IPS-18a (cell line): ENCODE data around the gene TIMM44.
"Not testable (repeated sequence)": the region's sequence is repeated elsewhere in the genome, so short reads cannot be mapped to it uniquely, and the experiment has no call there.

Source experiments
- H3K27ac ChIP-seq: one replicate; pipeline ENCODE4 v1.5.1; 2013; ENCODE audit warnings: low read length
- H3K27me3 ChIP-seq: one replicate; pipeline ENCODE4 v1.6.1; 2013; ENCODE audit warnings: mild to moderate bottlenecking, low read length; ENCODE audit not compliant: control insufficient read depth, insufficient read depth
- H3K36me3 ChIP-seq: one replicate; pipeline ENCODE4 v1.6.1; 2013; ENCODE audit warnings: low read depth, low read length; ENCODE audit not compliant: control insufficient read depth
- H3K4me1 ChIP-seq: one replicate; pipeline ENCODE4 v1.6.1; 2013; ENCODE audit warnings: low read depth, low read length; ENCODE audit not compliant: control insufficient read depth
- H3K4me3 ChIP-seq: one replicate; pipeline ENCODE4 v1.5.1; 2013; ENCODE audit warnings: low read length
- H3K9ac ChIP-seq: one replicate; pipeline ENCODE4 v1.6.1; 2013; ENCODE audit warnings: mild to moderate bottlenecking, low read length, moderate library complexity
- H3K9me3 ChIP-seq: one replicate; pipeline ENCODE4 v1.6.1; 2013; ENCODE audit warnings: low read depth, low read length; ENCODE audit not compliant: control insufficient read depth

Gene TIMM44

DNA sequence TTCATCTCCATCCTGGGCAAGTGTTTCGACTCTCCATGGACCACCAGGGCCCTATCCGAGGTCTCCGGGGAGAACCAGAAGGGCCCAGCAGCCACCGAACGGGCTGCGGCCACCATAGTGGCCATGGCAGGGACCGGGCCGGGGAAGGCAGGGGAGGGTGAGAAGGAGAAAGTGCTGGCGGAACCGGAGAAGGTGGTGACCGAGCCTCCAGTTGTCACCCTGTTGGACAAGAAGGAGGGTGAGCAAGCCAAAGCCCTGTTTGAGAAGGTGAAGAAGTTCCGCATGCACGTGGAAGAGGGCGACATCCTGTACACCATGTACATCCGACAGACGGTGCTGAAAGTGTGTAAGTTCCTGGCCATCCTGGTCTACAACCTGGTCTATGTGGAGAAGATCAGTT, 44.5 kb downstream of the TIMM44 start:
- H3K36me3 ChIP-seq = no peaks in the 10 kb centered on the region
- peaks cover 8% of the 10 kb centered on the region for H3K4me1 ChIP-seq
- H3K27ac ChIP-seq = no peak overlapping the region
- H3K27me3 ChIP-seq = no peaks in the 10 kb centered on the region
- no peaks in the 10 kb centered on the region for H3K9me3 ChIP-seq
- H3K4me3 ChIP-seq = no peak overlapping the region
- H3K9ac ChIP-seq = no peak overlapping the region

GRCh38 chr19:7897292-7897691, 46.2 kb downstream of the TIMM44 start:
- no peaks in the 10 kb centered on the region for H3K36me3 ChIP-seq
- no peaks in the 10 kb centered on the region for H3K9me3 ChIP-seq
- no peaks in the 10 kb centered on the region for H3K4me1 ChIP-seq
- no peak overlapping the region for H3K4me3 ChIP-seq
- H3K9ac ChIP-seq = no peak overlapping the region
- no peaks in the 10 kb centered on the region for H3K27me3 ChIP-seq
- no peak overlapping the region for H3K27ac ChIP-seq

GRCh38 chr19:7895565-7895964, 47.9 kb downstream of the TIMM44 start:
- no peak overlapping the region for H3K27ac ChIP-seq
- no peak overlapping the region for H3K4me3 ChIP-seq
- H3K27me3 ChIP-seq = no peaks in the 10 kb centered on the region
- no peaks in the 10 kb centered on the region for H3K9me3 ChIP-seq
- no peak overlapping the region for H3K9ac ChIP-seq
- H3K36me3 ChIP-seq = no peaks in the 10 kb centered on the region
- H3K4me1 ChIP-seq = no peaks in the 10 kb centered on the region

DNA sequence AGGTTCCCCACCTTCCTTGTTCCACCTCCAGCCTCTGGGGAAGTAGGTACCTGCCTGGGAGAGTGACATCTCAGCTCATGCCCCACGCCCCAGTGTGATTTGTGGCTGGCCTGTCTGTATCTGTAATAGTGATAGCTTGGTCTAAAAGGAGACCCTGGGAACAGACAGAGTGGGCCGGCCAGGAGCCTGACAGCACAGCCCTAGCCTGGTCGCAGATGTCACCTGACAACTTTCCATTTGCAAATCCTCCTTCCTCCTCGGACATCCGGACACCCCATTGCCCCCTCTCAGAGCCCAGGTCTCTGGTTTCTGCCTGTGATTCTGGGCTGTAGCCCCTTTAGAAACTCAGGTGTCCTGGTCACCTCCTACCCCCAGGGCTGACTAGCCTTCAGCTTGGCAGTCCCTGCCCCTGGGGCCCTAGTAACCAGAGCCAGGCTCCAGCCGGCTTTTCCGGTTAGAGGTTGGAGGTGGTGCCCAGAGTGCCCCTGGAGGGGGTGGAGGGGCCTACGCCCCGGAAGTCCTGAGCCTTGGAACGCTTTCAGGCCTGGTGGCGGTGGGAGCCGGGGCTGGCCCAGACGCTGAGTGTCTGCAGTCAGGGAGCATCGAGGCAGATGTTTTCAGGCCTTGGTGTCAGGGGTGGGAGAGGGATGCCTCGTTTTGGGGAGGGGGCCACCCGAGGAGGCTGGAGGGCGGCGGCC, 48.7 kb downstream of the TIMM44 start:
- H3K4me1 ChIP-seq = no peaks in the 10 kb centered on the region
- H3K27me3 ChIP-seq = no peaks in the 10 kb centered on the region
- H3K4me3 ChIP-seq = no peak overlapping the region
- H3K36me3 ChIP-seq = no peaks in the 10 kb centered on the region
- no peaks in the 10 kb centered on the region for H3K9me3 ChIP-seq
- no peak overlapping the region for H3K27ac ChIP-seq
- H3K9ac ChIP-seq = no peak overlapping the region

DNA sequence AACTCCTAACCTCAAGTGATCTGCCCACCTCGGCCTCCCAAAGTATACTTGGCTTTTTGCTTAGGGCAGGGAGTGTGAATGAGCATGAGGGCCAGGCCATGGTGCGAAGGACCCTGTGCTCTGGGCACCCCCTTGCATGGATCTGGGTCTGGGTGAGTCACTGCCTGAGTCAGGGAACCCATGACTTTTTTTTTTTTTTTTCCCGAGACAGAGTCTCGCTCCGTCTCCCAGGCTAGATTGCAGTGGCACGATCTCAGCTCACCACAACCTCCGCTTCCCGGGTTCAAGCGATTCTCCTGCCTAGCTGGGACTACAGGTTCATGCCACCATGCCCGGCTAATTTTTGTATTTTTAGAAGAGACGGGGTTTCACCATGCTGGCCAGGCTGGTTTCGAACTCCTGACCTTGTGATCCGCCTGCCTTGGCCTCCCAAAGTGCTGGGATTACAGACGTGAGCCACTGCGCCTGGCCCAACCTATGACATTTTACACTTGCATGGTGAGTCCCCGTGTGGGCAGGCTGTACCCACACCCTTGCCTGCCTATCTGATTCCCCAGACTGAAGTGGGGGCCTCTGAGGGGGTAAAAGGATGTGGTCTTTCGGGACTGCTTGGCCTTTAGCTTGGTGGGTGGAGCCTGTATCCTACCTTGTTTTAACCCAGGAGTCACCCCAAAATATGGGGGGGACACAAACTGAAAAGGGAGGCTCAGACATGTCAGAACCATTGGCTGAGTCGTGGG, 49.9 kb downstream of the TIMM44 start:
- H3K4me1 ChIP-seq, H3K9ac ChIP-seq, H3K27me3 ChIP-seq, H3K36me3 ChIP-seq, H3K4me3 ChIP-seq, H3K9me3 ChIP-seq, H3K27ac ChIP-seq: not testable (repeated sequence)

DNA sequence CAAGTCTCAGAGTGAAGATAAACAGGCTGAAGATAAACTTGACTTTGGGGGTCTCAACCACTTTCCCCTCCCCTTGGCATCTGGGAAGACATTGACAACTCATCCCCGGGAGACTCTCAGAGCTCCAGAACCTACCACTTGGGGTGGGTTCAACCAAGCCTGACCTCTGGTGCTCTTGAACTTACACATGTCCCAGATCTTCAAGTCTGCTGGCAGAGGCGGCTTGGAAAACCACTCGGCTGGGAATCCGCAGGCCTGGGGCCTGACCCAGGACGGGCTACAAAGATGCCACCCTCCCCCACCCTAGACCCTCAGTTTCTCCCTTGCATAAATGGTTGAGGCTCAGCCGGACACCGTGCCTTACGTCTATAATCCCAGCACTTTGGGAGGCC, 54.6 kb downstream of the TIMM44 start:
- H3K27me3 ChIP-seq = peaks cover 14% of the 10 kb centered on the region
- H3K9ac ChIP-seq = no peak overlapping the region
- no peak overlapping the region for H3K27ac ChIP-seq
- peak overlapping the region; percentile 56 for H3K4me3 ChIP-seq
- no peaks in the 10 kb centered on the region for H3K36me3 ChIP-seq
- no peaks in the 10 kb centered on the region for H3K9me3 ChIP-seq
- no peaks in the 10 kb centered on the region for H3K4me1 ChIP-seq

DNA sequence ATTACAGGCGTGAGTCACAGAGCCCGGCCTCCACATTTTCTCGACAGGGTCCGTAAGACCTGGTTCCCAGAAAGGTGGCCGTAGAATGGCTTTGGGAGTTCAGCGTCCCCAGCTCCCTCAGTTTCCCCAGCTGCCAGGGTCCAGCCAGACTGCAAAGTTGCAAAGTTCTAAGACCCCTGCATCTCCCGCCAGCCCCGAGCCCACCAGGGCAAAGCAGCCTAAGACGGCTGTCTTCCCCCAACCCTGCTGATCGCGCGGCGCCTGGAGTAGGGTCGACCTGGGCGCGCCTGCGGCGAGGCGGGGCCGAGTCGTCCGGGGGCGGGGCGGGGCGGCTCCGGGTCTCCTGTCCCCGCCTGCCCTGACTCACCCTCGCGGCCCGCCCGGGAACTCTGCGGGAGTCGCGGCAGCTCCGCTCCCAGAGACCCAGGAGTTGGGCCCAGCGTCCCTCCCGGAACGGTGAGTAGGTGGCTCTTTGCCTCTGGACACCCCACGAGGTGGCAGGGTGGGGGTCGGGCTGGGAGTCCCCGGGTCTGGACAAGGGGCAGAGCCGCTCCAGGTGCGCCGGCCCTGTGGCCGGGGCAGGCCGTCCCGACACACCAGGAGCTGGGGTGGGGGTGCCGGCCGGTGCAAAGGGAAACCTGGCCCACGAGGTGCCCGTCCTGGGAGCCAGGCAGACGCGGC, 55.2 kb downstream of the TIMM44 start, which contains the start of gene LRRC8E:
Gene LRRC8E (plus strand): TSS at position 366 of the 681 bp plus-strand sequence. CDS start 7,094 bp downstream, outside the sequence.
- Histone ChIP-seq H3K27me3 (peaks cover 14% of the 10 kb centered on the region), H3K4me1 (no peaks in the 10 kb centered on the region), H3K9me3 (no peaks in the 10 kb centered on the region), H3K27ac (no peak within 1 kb of the TSS), H3K9ac (no peak within 1 kb of the TSS), H3K4me3 (peak within 1 kb of the TSS; percentile 56), H3K36me3 (no peaks in the 10 kb centered on the region)

DNA sequence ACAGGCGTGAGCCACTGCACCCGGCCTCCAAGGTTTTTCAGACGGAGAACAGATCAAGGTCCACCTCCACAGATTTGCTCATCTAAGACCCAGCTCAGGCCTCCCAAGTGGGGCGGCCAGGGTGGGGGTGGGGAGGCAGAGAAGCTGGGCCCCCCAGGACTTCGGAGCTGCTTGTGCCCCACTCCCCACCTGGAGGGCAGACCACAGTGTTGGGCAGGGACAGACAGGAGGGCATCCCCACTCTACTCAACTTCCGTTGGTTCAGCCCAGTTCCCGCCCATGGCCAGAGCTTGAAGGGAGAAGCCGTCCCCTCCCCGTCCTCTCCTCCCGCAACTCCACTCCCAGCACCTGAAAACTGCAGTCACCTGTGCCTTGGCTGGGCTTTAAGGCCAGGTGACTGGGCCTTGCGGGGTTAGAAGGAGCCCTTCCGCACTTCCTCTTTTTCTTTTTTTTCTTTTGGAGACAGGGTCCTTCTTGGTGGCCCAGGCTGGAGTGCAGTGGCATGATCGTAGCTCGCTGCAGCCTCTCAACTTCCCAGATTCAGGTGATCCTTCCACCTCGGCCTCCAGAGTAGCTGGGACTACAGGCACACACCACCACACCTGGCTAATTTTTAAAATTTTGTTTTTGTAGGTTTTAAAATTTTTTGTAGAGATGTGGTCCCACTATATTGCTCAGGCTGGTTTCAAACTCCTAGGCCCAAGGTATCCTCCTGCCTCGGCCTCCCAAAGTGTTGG, 55.9 kb downstream of the TIMM44 start:
- Histone ChIP-seq H3K4me3 (peak overlapping the region; percentile 56), H3K27me3 (peaks cover 14% of the 10 kb centered on the region), H3K4me1 (no peaks in the 10 kb centered on the region), H3K36me3 (no peaks in the 10 kb centered on the region), H3K9me3 (no peaks in the 10 kb centered on the region), H3K27ac (no peak overlapping the region), H3K9ac (no peak overlapping the region)

GRCh38 chr19:7885818-7886217, 57.6 kb downstream of the TIMM44 start:
- no peak overlapping the region for H3K27ac ChIP-seq
- peaks cover 14% of the 10 kb centered on the region for H3K27me3 ChIP-seq
- no peaks in the 10 kb centered on the region for H3K4me1 ChIP-seq

DNA sequence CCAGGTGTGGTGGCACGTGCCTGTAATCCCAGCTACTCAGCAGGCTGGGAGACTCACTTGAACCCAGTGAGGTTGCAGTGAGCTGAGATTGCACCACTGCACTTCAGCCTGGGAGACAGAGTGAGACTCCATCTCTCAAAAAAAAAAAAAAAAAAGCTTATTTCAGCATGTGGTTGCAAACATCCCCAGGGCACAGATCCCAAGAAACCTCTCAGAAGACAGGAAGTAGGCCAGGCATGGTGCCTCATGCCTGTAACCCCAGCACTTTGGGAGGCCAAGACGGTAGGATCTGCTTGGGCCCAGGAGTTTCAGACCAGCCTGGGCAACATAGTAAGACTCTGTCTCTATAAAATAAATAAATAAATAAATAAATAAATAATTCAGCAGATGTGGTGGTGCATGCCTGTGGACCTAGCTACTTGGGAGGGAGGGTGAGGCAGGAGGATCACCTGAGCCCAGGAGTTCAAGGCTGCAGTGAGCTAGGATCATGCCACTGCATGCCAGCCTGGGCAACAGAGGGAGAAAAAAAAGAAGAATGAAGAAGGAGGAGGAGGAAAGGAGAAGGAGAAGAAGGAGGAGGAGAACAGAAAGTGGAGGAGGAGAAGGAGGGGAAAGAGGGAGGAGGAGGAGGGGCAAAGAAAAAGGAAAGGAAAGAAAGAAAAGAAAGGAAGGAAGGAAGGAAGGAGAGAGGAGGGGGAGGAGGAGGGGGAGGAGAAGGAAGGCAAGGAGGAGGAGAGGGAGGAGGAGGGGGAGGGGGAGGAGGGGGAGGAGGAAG, 59.5 kb downstream of the TIMM44 start:
- H3K9me3 ChIP-seq = no peaks in the 10 kb centered on the region
- H3K27ac ChIP-seq = no peak overlapping the region
- no peak overlapping the region for H3K4me3 ChIP-seq
- H3K36me3 ChIP-seq = no peaks in the 10 kb centered on the region
- H3K27me3 ChIP-seq = peaks cover 12% of the 10 kb centered on the region
- no peak overlapping the region for H3K9ac ChIP-seq
- no peaks in the 10 kb centered on the region for H3K4me1 ChIP-seq

More at GRCh38 chr19:7885818-7886217, 57.6 kb downstream of the TIMM44 start:
- Histone ChIP-seq H3K9ac (no peak overlapping the region), H3K9me3 (no peaks in the 10 kb centered on the region), H3K36me3 (no peaks in the 10 kb centered on the region), H3K4me3 (no peak overlapping the region)
